HG03521 (cell line): ENCODE data around the gene SCART1.
"Not testable (repeated sequence)": the region's sequence is repeated elsewhere in the genome, so short reads cannot be mapped to it uniquely, and the experiment has no call there.

ENCODE experiments used
- ATAC-seq: cut with Tn5 transposase; IDR thresholded peaks from one replicate; pipeline ENCODE4 v1.9.1; 2021; ENCODE audit warnings: mild to moderate bottlenecking, moderate library complexity; ENCODE audit not compliant: unreplicated experiment

SCART1 gene

GRCh38 chr10:133469205-133469604 is 15.5 kb downstream of the SCART1 start:
- ATAC-seq = not testable (repeated sequence)

GRCh38 chr10:133471300-133472109 is 17.8 kb downstream of the SCART1 start:
- ATAC-seq = no peak

GRCh38 chr10:133473270-133473669 is 19.5 kb downstream of the SCART1 start:
- ATAC-seq = no peak

GRCh38 chr10:133474027-133474426 is 20.3 kb downstream of the SCART1 start:
- ATAC-seq = no peak

GRCh38 chr10:133474665-133475424 is 21.1 kb downstream of the SCART1 start:
- no peak for ATAC-seq

GRCh38 chr10:133475425-133475734 is 21.6 kb downstream of the SCART1 start:
- ATAC-seq = no peak

GRCh38 chr10:133475821-133476640 is 22.3 kb downstream of the SCART1 start:
- ATAC-seq = no peak

- ATAC-seq = no peak
Measured at GRCh38 chr10:133476641-133476990, 22.9 kb downstream of the SCART1 start.

GRCh38 chr10:133481086-133481643 is 27.4 kb downstream of the SCART1 start:
- no peak for ATAC-seq

- ATAC-seq = no peak
Measured at GRCh38 chr10:133481657-133482056, 27.9 kb downstream of the SCART1 start.

- ATAC-seq = no peak
Measured at GRCh38 chr10:133484818-133485217, 31.1 kb downstream of the SCART1 start.

- ATAC-seq = no peak
Measured at GRCh38 chr10:133487085-133487484, 33.3 kb downstream of the SCART1 start.

- no peak for ATAC-seq
Measured at GRCh38 chr10:133488354-133488753, 34.6 kb downstream of the SCART1 start.

GRCh38 chr10:133489816-133490588 is 36.3 kb downstream of the SCART1 start:
- no peak for ATAC-seq

GRCh38 chr10:133493562-133493961 is 39.8 kb downstream of the SCART1 start:
- not testable (repeated sequence) for ATAC-seq

- ATAC-seq = not testable (repeated sequence)
Measured at GRCh38 chr10:133497363-133497762, 43.6 kb downstream of the SCART1 start.

GRCh38 chr10:133499176-133499575 is 45.4 kb downstream of the SCART1 start:
- ATAC-seq = not testable (repeated sequence)

- ATAC-seq = not testable (repeated sequence)
Measured at GRCh38 chr10:133500897-133501296, 47.2 kb downstream of the SCART1 start.

- ATAC-seq = no peak
Measured at GRCh38 chr10:133509700-133510099, 56.0 kb downstream of the SCART1 start.

- no peak for ATAC-seq
Measured at GRCh38 chr10:133511408-133511807, 57.7 kb downstream of the SCART1 start.
